Ishikawa (cell line): ENCODE results near the gene SLC39A2.

Experiments
- CEBPB ChIP-seq: IDR thresholded peaks from 2 replicates; pipeline ENCODE4 v1.6.1; 2012
- CREB1 ChIP-seq: IDR thresholded peaks from 2 replicates; pipeline ENCODE4 v1.6.1; 2012; ENCODE audit warnings: low read depth
- EGR1 ChIP-seq: IDR thresholded peaks from 2 replicates; pipeline ENCODE4 v1.6.1; 2012
- EP300 ChIP-seq: IDR thresholded peaks from 2 replicates; pipeline ENCODE4 v1.6.1; 2012; ENCODE audit warnings: borderline replicate concordance
- FOXM1 ChIP-seq: IDR thresholded peaks from 2 replicates; pipeline ENCODE4 v1.6.1; 2012; ENCODE audit warnings: low read depth, borderline replicate concordance
- MAX ChIP-seq: IDR thresholded peaks from 2 replicates; pipeline ENCODE4 v1.6.1; 2012
- NFIC ChIP-seq: IDR thresholded peaks from 2 replicates; pipeline ENCODE4 v1.6.1; 2012
- RAD21 ChIP-seq: IDR thresholded peaks from 2 replicates; pipeline ENCODE4 v1.6.1; 2012; ENCODE audit warnings: low read depth
- REST ChIP-seq: IDR thresholded peaks from 2 replicates; pipeline ENCODE4 v1.6.1; 2012; ENCODE audit warnings: low read depth, mild to moderate bottlenecking
- TAF1 ChIP-seq: IDR thresholded peaks from 2 replicates; pipeline ENCODE4 v1.6.1; 2012; ENCODE audit warnings: low read depth, mild to moderate bottlenecking
- TCF12 ChIP-seq: IDR thresholded peaks from 2 replicates; pipeline ENCODE4 v1.6.1; 2012; ENCODE audit warnings: low read depth
- TEAD4 ChIP-seq: IDR thresholded peaks from 2 replicates; pipeline ENCODE4 v1.6.1; 2012
- YY1 ChIP-seq: IDR thresholded peaks from 2 replicates; pipeline ENCODE4 v1.6.1; 2012; ENCODE audit warnings: low read depth
- ZBTB7A ChIP-seq: IDR thresholded peaks from 2 replicates; pipeline ENCODE4 v1.6.1; 2012; ENCODE audit warnings: low read depth

SLC39A2 gene

GRCh38 chr14:21048638-21049037 is 49.5 kb downstream of the SLC39A2 start:
- TF ChIP-seq TEAD4 (no peak), CEBPB (no peak), TAF1 (no peak), ZBTB7A (no peak), FOXM1 (no peak), EGR1 (no peak), YY1 (no peak), NFIC (no peak), RAD21 (no peak), CREB1 (no peak)

GRCh38 chr14:21049271-21049673 is 50.2 kb downstream of the SLC39A2 start:
- TF ChIP-seq CEBPB (no peak), ZBTB7A (no peak), EGR1 (no peak), EP300 (no peak), NFIC (no peak), CREB1 (no peak), YY1 (no peak)

- TF ChIP-seq EP300 (no peak), EGR1 (no peak), CREB1 (no peak), ZBTB7A (no peak), NFIC (no peak), TEAD4 (no peak), REST (no peak), FOXM1 (no peak), YY1 (no peak), RAD21 (no peak), CEBPB (no peak), TCF12 (no peak), MAX (no peak), TAF1 (no peak)
Observed at GRCh38 chr14:21050597-21050996, 51.5 kb downstream of the SLC39A2 start.
